Caco-2 (cell line): Measurements from ENCODE around the gene MREG. TPM values are rescaled to one million over a fixed set of nuclear protein-coding genes. Genes with fewer than 3 reads are reported as not detected.

Experiments
- BruUV-seq: library from RNA; stranded (reverse); fragments of 400-500 nt; replicated peaks from 2 replicates; lab custom pipeline; 2021; lab: Mats Ljungman, UMichigan
- CTCF ChIA-PET: fragments of 300-600 bp; sonication (Branson Sonifier 250); formaldehyde crosslinking; loops from one replicate; lab custom pipeline; 2022; ENCODE audit warnings: antibody characterized with exemption; lab: Charles Lee
- POLR2A ChIA-PET: fragments of 300-600 bp; sonication (Branson Sonifier 250); formaldehyde crosslinking; loops from one replicate; lab custom pipeline; 2022; ENCODE audit warnings: antibody characterized with exemption; lab: Charles Lee
- DNase-seq, 2 experiments: peaks; one replicate each; pipeline versions ENCODE4 v3.0.0 to v3.0.0-alpha.2; 2020 to 2022
- H3K27me3 ChIP-seq: replicated peaks from 2 replicates; pipeline ENCODE4 v1.6.0; 2011; ENCODE audit warnings: low read length; ENCODE audit not compliant: control insufficient read depth, insufficient read depth
- H3K36me3 ChIP-seq: 2 replicates; pipeline ENCODE4 v1.5.1; 2011; ENCODE audit warnings: low read length; ENCODE audit not compliant: control insufficient read depth, insufficient read depth
- H3K4me1 ChIP-seq: fragments of 250-450 bp; sonication (Bioruptor Pico); 2 replicates; pipeline ENCODE4 v1.5.1; 2020; ENCODE audit warnings: mild to moderate bottlenecking
- H3K4me3 ChIP-seq: 2 replicates; pipeline ENCODE4 v1.5.1; 2011; ENCODE audit warnings: low read depth, mild to moderate bottlenecking, control low read depth, low read length
- H3K9me3 ChIP-seq: fragments of 250-450 bp; sonication (Bioruptor Pico); 2 replicates; pipeline ENCODE4 v1.5.1; 2020; ENCODE audit warnings: mild to moderate bottlenecking, moderate library complexity
- H3K27ac Mint-ChIP-seq: one replicate; pipeline ENCODE4 v1.8.0; 2022; ENCODE audit warnings: mixed read lengths; ENCODE audit not compliant: unreplicated experiment
- H3K27me3 Mint-ChIP-seq: one replicate; pipeline ENCODE4 v1.8.0; 2022; ENCODE audit warnings: mixed read lengths; ENCODE audit not compliant: insufficient read depth, unreplicated experiment
- H3K36me3 Mint-ChIP-seq: one replicate; pipeline ENCODE4 v1.8.0; 2022; ENCODE audit warnings: mild to moderate bottlenecking, mixed read lengths; ENCODE audit not compliant: insufficient read depth, unreplicated experiment
- H3K4me1 Mint-ChIP-seq: one replicate; pipeline ENCODE4 v1.8.0; 2022; ENCODE audit warnings: low read depth, mixed read lengths; ENCODE audit not compliant: unreplicated experiment
- H3K4me3 Mint-ChIP-seq: one replicate; pipeline ENCODE4 v1.8.0; 2022; ENCODE audit warnings: mild to moderate bottlenecking, moderate library complexity, mixed read lengths; ENCODE audit not compliant: unreplicated experiment
- H3K9me3 Mint-ChIP-seq: one replicate; pipeline ENCODE4 v1.8.0; 2022; ENCODE audit warnings: mixed read lengths; ENCODE audit not compliant: unreplicated experiment
- CTCF ChIP-seq, 2 experiments: fragments of 200-600 bp in 1 of 2; IDR thresholded peaks; 1 replicate in 1 of 2; 2 replicates in 1 of 2; pipeline versions ENCODE4 v1.5.1 to v1.8.0; 2011 to 2022; ENCODE audit warnings: antibody characterized with exemption in 1 of 2, control low read depth in 1 of 2, inconsistent platforms in 1 of 2, low read depth in 1 of 2, low read length in 1 of 2, mild to moderate bottlenecking in 1 of 2, moderate library complexity in 1 of 2; ENCODE audit not compliant: insufficient read depth in 1 of 2, severe bottlenecking in 1 of 2, unreplicated experiment in 1 of 2
- intact Hi-C: fragments of 100-400 bp; cut with micrococcal nuclease; formaldehyde crosslinking; loops from one replicate; pipeline ENCODE4 v1.10.0; 2022; ENCODE audit not compliant: unreplicated experiment
- total RNA-seq: library from RNA; stranded (reverse); gene quantifications from 2 replicates; pipeline ENCODE4 v1.2.3, GENCODE V29; 2022

The MREG gene
- total RNA-seq, 1 experiment from 2014 or later: 43.8 TPM

GRCh38 chr2:215952860-215953637, 60.3 kb downstream of the MREG start:
- H3K36me3 Mint-ChIP-seq: peaks cover 18% of the 10 kb centered on the region
- TF ChIP-seq CTCF (IDR thresholded peaks at IDR 0.05; ENCODE audit: insufficient read depth in 1 of 2, low read depth in 1 of 2, low read length in 1 of 2, severe bottlenecking in 1 of 2, unreplicated experiment in 1 of 2): no peak
- ChIA-PET CTCF (no interaction called here), POLR2A (no interaction called here)
- no peaks in the 10 kb centered on the region for H3K27me3 Mint-ChIP-seq
- peaks cover 20% of the 10 kb centered on the region for H3K4me1 Mint-ChIP-seq
- no peaks in the 10 kb centered on the region for H3K36me3 ChIP-seq
- no peaks in the 10 kb centered on the region for H3K9me3 Mint-ChIP-seq
- H3K4me1 ChIP-seq: 0 out of 2 replicates have a peak, but pooled peaks cover 4% of the 10 kb centered on the region
- BruUV-seq: no TSS peak
- H3K4me3 ChIP-seq: no peak overlapping the region
- intact Hi-C loops: no loop called here
- DNase-seq: no peak
- no peaks in the 10 kb centered on the region for H3K9me3 ChIP-seq
- H3K27me3 ChIP-seq: no peaks in the 10 kb centered on the region
- H3K4me3 Mint-ChIP-seq: no peak overlapping the region
- H3K27ac Mint-ChIP-seq: no peak overlapping the region

GRCh38 chr2:215951558-215951957, 61.8 kb downstream of the MREG start:
- POLR2A ChIA-PET: no interaction called here
- no peak overlapping the region for H3K27ac Mint-ChIP-seq
- no TSS peak for BruUV-seq

GRCh38 chr2:215949991-215950404, 63.4 kb downstream of the MREG start:
- ChIA-PET CTCF (interaction anchor here (0.6 to 1.0 kb wide), 5 partner anchors 17 to 73 kb away, joined by 3 to 14 read pairs (median 4); no protein-coding TSS in a partner anchor), POLR2A (no interaction called here)
- Histone ChIP-seq H3K4me3 (no peak overlapping the region), H3K4me1 (no peaks in the 10 kb centered on the region), H3K27me3 (no peaks in the 10 kb centered on the region), H3K9me3 (no peaks in the 10 kb centered on the region), H3K36me3 (no peaks in the 10 kb centered on the region)
- Mint-ChIP-seq H3K4me3 (no peak overlapping the region), H3K27me3 (no peaks in the 10 kb centered on the region), H3K4me1 (peaks cover 15% of the 10 kb centered on the region), H3K36me3 (peaks cover 31% of the 10 kb centered on the region), H3K27ac (no peak overlapping the region), H3K9me3 (no peaks in the 10 kb centered on the region)
- no TSS peak for BruUV-seq
- TF ChIP-seq CTCF (IDR thresholded peaks at IDR 0.05; ENCODE audit: insufficient read depth in 1 of 2, low read depth in 1 of 2, low read length in 1 of 2, severe bottlenecking in 1 of 2, unreplicated experiment in 1 of 2): peak; percentile 56 to 65
- peak in 1 of 2 experiments; percentile 30 for DNase-seq
- intact Hi-C loops: loop anchor here (1.0 to 2.0 kb wide), 3 partner anchors 25 to 73 kb away; partner anchors contain the start of gene MREG

More at GRCh38 chr2:215951558-215951957, 61.8 kb downstream of the MREG start:
- Mint-ChIP-seq H3K4me3 (no peak overlapping the region), H3K27me3 (no peaks in the 10 kb centered on the region), H3K9me3 (no peaks in the 10 kb centered on the region), H3K36me3 (peaks cover 20% of the 10 kb centered on the region), H3K4me1 (peaks cover 20% of the 10 kb centered on the region)
- H3K36me3 ChIP-seq: no peaks in the 10 kb centered on the region
- no peak for TF ChIP-seq CTCF (IDR thresholded peaks at IDR 0.05; ENCODE audit: insufficient read depth in 1 of 2, low read depth in 1 of 2, low read length in 1 of 2, severe bottlenecking in 1 of 2, unreplicated experiment in 1 of 2)
- 0 out of 2 replicates have a peak, but pooled peaks cover 4% of the 10 kb centered on the region for H3K4me1 ChIP-seq
- no peak for DNase-seq
- H3K4me3 ChIP-seq: no peak overlapping the region
- no peaks in the 10 kb centered on the region for H3K9me3 ChIP-seq
- CTCF ChIA-PET: no interaction called here
- intact Hi-C loops: loop anchor here (2.0 kb wide), 1 partner anchor 23 kb away; no protein-coding TSS in a partner anchor
- H3K27me3 ChIP-seq: no peaks in the 10 kb centered on the region
